ENCODE results near the gene DNAJC18.
"Not testable (repeated sequence)": the region's sequence is repeated elsewhere in the genome, so short reads cannot be mapped to it uniquely, and the experiment has no call there.

Gene DNAJC18

DNA sequence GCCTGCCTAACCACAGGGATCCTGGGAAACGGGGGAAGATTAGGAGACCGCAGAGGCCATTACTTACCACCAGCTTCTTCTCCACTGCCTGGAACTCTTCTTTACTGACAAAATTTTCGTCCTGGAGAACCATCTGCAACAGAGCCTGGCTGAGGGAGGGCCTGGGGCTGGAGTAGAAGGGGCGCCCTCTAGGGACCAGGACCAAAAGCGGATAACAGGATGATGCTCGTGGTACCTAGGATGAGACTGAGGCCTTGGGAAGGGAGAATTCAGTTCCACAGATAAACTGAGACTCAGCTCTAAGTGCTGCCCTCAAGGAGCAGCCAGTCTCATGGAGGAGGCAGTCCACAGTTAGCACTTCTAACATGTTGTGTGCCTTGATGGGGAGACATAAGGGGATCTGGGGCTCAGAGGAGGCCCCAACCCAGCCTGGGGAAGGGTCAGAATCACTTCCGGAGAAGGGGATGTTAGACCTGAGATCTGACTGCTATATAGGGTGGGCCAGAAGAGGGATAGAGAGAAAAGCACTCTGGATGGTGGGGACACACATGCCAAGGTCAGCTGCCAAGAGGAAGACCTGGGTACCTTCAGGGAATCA, 36.7 kb downstream of the DNAJC18 start:
- FAIRE-seq: no peak

DNA sequence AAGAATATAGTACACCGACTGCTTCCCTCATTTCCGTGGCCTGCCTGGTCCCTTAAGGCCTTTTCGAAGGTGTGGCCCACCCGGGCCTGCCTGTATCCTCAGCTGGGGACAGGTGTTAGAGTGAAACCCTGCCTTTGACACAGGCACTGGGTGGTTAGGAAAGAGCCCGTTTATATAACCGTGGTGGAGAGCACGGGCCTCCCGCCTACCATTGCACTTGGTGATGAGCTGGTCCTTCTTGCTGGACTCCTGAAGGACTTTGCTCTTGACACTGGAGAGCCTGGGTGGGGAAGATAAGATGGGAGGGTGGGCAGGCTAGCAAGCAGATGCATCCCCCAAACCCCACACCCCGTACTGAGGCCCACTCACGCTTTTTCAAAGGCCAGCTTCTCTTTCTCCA, 37.8 kb downstream of the DNAJC18 start:
- no peak for FAIRE-seq

DNA sequence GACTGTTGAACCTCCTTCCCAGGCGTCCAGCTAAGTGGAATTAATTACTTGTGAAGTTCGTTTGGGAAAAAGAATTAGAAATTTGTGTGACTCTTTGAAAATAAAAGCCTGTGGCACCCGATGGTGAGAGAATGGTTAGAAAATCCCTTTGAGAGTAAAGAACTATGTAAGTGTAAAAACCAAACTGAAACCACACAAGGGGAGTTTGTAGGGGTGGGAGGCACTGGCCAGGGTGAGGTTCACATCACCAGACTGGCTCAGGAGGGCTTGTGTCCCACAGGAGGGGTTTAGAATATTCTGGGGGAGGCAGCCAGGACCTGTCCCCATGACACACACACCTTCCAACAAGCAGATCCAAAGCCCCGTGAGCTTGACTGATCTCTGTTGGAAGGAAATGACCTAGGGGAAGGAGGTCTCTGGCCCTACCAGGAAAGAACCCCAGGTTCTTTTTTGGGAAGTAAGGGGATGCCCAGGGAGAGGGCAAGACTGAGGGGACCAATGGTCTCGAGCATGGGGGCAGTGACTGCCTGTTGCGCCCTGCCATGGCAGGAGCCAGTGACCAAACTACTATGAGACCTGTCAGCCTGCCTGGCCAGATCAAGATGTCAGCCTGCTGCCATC, 39.7 kb downstream of the DNAJC18 start:
- FAIRE-seq: no peak

DNA sequence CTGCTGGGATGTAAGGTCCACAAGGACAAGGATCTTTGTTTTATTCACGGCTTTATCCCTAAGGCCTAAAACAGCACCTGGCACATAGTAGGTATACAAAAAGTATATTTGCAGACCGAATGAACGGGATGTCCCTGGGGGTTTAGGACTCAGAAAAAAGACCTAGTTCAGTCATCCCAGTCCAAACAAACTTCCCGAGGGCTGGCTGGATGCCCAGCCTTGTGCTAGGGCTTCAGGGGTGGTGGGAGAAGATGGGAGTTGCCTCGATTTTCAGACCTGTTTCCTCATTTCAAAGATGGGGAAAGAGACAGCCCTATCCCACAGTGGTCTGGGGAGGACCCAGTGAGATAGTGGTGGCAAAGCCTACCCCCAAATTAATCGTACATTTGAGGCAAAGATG, 41.4 kb downstream of the DNAJC18 start:
- FAIRE-seq: no peak

DNA sequence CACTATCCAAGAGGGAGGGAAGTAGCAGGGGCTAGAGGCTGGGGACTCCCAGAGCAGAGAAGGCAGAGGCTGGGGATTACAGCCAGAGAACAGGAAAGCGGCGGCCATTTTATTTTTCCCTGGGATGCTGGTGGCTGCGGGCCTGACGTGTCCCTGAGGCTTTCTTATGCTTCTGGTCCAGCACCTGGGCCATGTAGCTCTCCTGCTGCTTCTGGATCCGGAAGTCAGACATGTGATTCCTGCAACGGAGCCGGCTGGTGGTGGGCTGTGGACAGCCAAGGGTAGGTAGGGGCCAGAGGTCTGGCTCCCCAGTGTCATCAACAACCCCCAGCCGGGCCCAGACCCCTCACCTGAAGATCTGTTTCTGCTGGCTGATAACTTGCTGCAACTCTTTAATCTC, 42.6 kb downstream of the DNAJC18 start:
- no peak for FAIRE-seq

DNA sequence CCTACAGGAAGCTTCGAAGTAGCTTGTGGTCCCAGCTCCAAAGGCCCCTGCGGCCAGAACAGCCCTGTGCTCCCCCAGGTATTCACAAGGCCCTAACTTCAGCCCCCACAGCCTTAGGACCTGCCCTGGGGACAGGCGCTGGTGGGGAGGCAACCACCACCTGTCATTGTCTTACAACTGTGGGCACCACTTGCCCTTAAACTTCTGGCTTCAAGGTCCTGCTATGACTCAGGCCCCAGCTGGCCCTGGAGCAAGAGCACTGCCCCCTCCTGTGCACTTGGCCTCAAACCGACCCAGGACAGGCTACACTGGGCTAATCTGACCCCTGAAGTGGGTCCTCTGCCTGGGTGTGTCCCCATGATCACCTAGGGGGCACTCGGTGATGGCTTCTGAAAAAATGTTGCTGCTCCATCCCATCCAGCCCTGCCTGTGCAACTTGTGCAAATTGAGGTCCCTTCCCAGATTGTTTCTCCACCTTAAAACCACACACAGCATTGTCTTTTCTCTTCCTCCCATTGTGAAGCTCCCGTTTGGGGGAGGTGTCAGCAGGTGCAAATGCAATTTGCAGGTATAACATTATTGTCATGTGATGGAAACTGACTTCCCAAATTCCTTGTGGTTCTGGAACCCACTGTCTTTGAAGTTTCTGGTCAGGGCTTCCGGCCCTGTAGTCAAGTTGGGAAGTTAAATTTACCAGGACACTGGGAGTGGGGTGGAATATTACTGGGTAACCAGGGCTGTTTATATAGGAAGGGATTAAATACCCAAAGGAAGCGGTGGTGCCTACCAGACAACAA, 43.3 kb downstream of the DNAJC18 start:
- FAIRE-seq: no peak

DNA sequence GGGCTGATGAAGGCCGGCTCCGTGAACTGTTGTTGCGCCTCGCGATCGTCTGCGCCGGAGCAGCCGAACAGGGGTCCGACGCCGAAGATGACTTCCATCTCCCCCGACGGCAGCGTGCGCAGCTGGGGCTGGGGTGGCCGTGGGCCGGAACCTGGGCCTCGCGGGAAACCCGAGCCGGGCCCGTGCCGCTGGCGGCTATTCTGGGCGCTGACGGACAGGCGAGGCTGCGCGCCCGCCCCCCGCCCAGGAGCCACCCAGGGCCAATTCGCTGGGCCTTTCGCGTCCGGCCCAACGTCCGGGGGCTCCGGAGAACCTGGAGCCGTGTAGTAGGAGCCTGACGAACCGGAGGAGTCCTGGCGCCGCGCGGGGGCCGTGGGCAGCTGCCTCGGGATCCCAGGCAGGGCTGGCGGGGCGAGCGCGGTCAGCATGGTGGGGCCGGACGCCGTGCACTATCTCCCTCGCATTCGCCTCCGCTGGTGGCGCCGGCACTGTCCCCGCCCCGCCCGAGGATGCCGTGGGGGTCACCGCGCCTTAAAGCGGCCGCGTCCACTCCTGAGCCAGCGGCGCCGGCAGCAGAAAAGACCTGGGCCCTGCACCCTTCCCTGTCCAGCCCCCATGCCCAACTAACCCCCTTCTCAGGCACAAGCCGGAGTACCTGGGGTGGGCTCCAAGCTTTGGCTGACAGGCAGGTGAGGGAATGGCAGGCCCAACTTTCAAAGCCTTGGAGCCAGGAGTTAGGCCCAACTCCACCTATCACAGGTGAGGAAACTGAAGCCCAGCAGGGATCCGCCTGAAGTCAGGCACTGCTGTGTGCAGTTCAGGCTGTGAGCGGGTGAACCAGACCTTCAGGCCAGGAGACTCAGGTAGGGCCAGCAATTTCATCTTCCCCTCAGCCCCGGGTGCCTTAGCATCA, 44.4 kb downstream of the DNAJC18 start, which contains the start of gene PROB1:
Gene PROB1, minus strand, starts transcription at position 451 of the 913 bp plus-strand sequence. Its CDS starts 23 bp downstream, at position 428.
- FAIRE-seq: no peak

DNA sequence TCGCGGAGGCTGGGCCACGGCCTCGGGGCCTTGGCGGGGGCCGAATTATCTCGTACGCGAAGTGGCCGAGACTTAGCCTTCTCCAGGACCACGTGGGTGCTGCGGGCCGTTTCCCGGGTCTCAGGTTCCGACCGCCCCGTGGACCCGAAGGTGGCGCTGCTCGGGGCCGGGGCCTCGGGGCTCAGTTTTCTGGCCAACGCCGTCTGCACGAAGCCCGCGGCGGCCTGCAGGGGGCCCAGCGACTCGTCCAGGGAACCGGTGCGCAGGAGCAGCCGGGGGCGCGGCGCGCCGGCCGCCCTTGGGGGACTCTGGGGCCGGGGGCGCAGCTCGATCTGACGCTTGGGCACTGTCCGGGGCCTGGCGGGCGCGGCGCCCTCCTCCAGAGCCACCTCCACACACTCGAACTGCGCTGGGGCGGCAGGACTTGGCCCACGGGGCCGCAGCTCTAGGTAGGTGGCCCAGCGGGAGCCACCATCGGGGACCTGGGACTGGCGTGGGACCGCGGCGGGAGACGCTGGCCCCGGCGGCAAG, 45.1 kb downstream of the DNAJC18 start:
- FAIRE-seq: no peak

DNA sequence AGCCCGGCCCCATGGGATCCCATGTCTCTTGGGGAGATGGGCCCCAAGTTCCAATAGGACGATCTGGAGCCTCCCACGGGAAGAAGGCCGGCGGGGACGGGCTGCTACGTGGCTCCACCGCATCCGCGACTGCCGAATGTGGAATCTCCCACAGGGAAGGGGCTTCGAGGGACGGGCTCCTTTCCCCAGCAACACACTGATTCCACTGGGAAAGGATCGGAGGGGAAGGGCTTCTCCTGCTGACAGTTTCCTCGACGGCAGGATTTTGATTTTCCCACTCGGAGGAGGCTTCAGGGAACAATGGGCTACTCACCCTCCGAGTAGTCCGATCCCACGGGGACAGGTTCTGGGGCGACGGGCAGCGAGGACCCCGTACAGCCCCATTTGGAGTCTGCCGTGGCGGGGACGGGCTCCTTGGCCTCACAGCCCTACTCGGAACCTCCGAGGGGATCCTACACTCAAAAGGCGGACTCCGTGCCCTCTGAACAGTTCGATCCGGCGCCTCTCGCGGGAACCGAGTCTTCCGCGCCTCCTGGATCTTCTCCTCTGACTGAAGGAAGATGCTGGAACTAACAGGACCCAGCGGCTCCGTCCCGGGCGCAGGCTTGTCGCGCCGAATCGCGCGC, 45.7 kb downstream of the DNAJC18 start:
- FAIRE-seq: no peak

DNA sequence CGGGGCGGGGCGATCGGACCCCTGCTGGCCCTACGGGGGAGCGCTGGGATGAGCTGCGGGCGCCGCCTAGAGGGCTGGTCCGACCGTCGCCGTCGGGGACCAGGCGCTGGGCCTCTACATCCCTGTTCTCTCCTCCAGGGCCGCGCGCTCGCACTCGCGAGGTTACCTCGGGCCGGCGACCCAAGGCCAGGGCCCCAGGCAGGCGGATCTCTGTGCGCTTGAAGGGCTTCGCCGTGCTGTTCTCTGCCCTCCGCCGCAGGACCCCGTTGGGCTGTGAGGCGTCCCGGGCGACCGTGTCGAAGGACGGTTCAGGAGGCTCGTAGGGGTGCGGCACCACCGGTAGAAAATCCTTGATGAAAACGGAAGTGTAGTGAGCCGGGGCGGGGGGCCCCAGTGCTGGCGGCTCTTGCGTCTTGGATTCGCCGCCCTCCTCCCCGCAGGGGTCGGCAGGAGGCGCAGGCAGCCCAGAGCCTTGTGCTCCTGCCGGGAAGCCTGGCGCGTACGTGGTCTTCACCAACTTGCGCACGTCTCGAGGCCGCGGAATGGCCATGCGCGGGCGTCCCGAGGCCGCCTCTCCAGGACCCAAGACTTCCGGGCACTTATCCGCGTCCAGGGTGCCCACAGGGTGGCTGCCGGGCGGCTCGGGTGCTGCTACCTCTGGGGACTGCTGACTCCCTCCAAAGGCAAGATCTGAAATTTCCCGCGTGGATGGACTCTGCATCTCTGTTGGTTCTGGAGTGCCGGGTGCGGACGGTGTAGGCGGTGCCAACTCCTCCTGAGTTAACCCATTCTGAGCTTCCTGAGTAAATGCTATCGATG, 46.4 kb downstream of the DNAJC18 start:
- FAIRE-seq: no peak

DNA sequence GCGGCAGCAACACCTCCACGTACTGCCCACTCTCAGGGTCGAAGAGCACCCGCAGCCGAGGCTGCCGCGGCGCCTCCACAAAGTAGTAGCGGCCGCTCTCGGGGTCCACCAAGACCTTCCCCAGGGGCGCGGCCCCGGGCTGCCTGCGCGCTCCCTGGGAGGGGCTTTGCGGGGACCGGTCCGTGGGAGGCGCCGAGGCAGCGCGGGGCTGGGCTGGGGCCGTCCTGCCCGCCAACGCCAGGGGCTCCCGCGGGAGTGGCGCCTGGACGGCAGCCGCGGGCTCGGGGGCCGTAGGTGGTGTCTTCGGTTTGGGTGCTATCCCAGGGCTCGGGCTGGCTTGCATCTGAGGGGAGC, 47.0 kb downstream of the DNAJC18 start:
- no peak for FAIRE-seq

DNA sequence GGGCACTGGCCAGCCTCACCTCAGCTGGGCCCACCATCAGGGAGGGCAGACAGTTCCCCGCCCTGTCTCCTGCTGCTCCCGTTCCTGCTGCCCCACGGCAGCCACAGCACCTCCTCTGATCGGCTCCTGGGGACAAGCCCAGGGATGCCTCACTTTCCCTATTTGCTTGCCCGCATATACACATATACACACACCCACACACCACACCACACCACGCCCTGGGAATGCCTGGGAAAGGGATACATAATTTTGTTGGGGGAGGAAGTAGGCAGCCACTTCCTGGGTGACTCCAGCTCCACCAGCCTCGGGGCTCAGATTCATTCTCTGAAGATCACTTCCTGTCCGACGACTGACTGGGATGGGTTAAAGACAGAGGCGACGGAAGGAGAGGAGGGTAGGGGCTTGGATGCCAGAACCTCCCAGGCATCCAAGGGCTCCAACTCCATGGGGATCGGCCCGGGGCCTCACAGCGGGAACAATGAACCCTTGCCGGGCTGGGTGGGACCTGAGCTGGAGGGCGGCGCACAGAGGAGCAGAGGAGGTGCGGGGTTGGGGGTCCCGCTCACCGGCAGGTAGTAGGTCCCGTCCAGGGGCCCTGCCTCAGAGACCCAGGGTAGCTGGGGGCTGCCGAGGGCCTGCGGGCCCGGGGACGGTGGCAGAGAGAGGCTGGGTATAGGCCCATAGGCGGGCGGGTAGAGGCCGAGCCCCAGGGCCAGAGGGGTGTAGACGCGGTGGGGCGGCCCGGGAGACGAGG, 47.6 kb downstream of the DNAJC18 start:
- FAIRE-seq: no peak

DNA sequence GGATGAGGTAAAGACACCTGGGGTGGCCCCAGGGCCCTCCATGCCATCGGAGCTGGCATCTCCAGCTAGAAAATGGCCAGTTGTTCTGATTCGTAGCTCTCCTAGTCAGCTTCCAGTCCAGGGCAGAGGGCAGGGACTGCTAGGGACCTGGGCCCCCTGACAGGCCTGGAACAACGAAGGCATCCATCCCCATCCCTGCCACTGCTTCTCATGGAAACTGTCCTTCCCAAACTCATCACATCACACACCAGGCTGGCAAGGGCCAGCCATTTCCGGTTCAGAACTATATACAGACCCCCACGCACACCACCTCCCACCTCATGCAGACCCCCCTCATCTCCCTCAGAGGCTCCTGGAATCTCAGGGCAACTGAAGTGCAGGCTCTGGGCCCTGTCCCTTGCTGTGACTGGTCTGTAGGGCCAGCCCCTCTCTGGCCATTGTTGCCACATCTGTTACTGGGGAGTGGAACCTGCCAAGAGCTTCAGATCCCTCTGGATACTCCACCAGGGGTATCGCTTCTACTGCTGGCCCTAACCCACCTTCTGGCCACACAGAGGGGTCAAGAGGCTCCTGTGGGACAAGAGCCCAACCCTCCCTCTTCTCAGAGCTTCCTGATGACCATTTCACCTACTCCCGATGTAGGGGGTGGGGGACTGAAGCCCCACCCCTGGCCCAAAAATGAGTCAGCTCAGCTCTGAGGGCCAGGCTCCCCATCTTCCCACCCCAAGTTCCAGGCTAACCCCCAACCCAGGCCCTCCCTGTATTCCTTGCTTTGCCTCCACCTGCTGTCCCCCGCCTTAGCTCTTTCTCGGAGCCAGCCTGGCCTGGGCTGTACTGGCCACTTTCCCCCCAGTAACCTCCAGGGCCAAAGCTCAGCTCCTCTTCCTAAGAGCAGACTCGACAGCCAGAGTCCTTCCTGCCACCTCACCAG, 48.4 kb downstream of the DNAJC18 start:
- FAIRE-seq: no peak

DNA sequence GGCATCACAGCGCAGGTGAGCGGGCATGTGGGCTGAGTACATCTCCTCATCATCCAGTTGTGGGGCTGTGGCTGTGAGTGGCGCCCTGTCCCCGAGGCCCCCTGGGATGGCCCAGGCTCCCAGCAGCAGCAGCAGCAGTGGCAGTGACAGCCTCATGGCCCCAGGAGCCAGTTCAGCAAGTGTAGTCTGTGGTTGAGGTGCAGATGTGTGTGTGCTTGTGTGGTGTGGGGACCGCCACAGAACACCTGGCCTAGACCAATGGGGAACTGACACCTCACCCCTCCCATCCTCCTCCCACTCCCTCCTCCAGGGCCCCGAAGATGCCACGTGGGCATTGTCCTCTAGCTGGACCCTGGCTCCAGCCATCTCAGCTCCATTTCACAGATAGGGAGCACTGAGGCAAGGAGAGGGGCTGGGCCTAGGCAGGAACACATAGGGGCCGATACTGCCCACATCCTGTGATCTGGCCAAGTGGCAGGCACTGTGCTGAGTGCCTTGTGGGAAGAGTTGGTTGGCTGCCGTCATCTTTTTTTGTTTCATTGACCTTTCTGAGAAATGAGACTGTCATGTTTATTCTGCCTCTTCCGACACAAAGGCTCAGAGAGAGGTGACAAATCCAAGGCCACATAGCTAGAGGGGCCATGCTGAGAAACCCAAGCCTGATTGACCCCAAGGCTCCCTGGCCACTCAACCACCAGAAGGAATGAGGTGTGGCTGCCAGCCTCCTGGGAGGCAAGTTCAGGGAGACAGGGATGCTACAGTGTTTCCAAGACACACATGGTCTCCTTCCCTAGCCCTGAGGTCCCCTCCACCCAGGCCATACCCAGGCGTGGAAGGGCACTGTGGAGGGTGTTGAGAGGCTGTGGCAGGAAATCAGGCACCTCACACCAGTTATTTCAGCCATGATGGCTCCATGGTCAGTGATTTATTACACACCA, 49.4 kb downstream of the DNAJC18 start, which contains the start of gene MZB1:
Gene MZB1, minus strand, starts transcription at position 213 of the 938 bp plus-strand sequence. Its CDS starts 57 bp downstream, at position 156.
- FAIRE-seq: no peak

DNA sequence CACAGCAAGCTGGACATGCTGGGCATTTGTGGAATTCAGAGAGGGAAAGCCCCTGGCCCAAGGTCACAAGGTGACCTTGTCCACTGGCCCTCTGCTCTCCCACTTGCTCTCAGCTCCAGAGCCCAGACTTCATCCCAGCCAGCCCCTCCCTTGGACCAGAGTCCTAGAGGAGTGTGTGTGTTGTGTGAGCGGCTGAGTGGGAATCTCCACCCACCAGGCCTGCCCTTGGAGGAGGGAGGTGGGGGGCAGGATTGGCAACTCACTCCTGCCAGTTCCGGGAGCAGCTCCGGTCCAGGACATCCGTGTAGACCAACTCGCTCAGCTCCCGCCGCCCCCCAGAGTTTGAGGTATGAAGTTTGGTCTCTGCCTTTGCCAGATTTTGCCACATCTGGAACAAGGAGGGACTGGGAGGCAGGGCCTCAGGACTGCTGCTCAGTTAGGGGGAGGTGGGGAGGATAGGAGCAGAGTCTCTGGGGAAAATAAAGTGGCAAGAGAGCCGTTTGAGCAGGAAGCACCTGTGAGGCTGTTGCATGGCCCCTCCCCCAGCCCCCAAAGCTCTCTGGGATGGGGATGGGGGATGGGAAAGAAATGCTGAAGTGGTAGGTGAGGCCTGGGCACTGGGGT, 51.0 kb downstream of the DNAJC18 start:
- no peak for FAIRE-seq

DNA sequence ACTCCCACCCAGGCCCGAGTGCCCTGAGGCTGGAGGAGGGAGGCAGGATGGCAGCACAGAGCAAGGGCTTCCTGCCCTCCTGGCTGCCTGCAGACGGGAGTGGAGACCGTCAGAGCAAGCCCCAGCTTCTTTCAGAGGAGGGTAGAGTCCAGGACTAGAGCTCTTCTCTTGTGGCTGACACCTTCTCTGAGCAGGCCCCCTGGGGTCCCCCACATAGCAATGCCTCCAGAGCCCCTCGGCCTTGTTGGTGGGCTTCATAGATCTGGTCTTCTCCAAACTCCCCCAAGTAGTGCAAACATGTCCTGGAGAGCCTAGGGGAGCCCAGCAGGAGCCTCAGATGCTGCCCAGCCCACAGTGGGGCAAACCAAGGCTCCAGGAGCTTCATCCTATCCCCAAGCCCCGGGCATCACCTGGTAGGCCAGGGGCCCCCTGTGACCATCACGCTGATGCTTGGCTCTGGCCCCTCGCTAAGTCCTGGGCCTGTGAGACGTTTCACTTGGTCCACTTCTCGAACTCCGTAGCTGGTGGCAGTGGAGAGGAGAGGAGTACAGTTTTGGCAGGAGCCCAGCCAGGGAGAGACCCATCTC, 51.6 kb downstream of the DNAJC18 start:
- FAIRE-seq: no peak

DNA sequence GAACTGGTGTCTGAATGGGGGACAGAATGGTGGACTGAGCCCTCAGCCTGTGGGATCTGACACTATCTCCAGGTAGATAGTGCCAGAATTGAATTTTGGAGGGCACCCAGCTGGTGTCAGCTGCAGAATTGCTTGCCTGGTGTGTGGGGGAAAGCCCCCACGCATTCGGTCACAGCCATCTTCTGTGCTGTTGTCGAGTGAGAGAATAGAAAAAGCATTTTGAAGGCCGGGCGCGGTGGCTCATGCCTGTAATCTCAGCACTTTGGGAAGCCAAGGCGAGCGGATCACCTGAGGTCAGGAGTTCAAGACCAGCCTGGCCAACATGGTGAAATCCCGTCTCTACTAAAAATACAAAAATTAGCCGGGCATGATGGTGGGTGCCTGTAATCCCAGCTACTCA, 52.4 kb downstream of the DNAJC18 start:
- FAIRE-seq: not testable (repeated sequence)

All from colon (tissue), 2 donors.